SK-N-SH (cell line): ENCODE results near the gene IFT27. TPM values are rescaled to one million over a fixed set of nuclear protein-coding genes. Genes with fewer than 3 reads are reported as not detected.

Experiments
- CTCF ChIA-PET: fragments of 300-600, 350-600 bp; formaldehyde crosslinking; extraction: SDS; loops from one replicate; lab custom pipeline; 2021; lab: Yijun Ruan, JAX
- POLR2A ChIA-PET: fragments of 350-600 bp; sonication (Branson Sonifier 250); formaldehyde crosslinking; extraction: SDS; loops from one replicate; lab custom pipeline; 2020; ENCODE audit warnings: antibody characterized with exemption, inconsistent platforms; lab: Yijun Ruan, JAX
- DNase-seq: peaks from one replicate; pipeline ENCODE4 v3.0.0; 2012
- H2AFZ ChIP-seq: fragments of 200-600 bp; sonication (generic); 2 replicates; pipeline ENCODE4 v1.8.1; 2016; ENCODE audit warnings: antibody characterized with exemption, mild to moderate bottlenecking, low read depth
- H3F3A ChIP-seq: fragments of 200-600 bp; sonication (generic); replicated peaks from 2 replicates; pipeline ENCODE3; 2016; ENCODE audit warnings: antibody characterized with exemption, mild to moderate bottlenecking; ENCODE audit not compliant: insufficient read depth
- H3K27ac ChIP-seq, 2 experiments: fragments of 200-500 bp in 1 of 2; fragments of 200-600 bp in 1 of 2; sonication (Bioruptor generic) in 1 of 2; sonication (generic), shearing (Covaris generic) in 1 of 2; 2 replicates each; pipeline versions ENCODE4 v1.5.1 to v1.6.1; 2014 to 2016; ENCODE audit warnings: low read depth in 2 of 2, inconsistent platforms in 1 of 2, low read length in 1 of 2, mild to moderate bottlenecking in 1 of 2, mixed read lengths in 1 of 2
- H3K27me3 ChIP-seq: fragments of 200-600 bp; sonication (generic), shearing (Covaris generic); 2 replicates; pipeline ENCODE4 v1.6.1; 2016; ENCODE audit warnings: mixed run types; ENCODE audit not compliant: insufficient read depth
- H3K36me3 ChIP-seq, 2 experiments: fragments of 200-500 bp in 1 of 2; fragments of 200-600 bp in 1 of 2; sonication (Bioruptor generic) in 1 of 2; sonication (generic) in 1 of 2; replicated peaks in 1 of 2; 2 replicates each; pipeline versions ENCODE3 to v1.5.1; 2014 to 2016; ENCODE audit warnings: low read length in 1 of 2, mild to moderate bottlenecking in 1 of 2; ENCODE audit not compliant: insufficient read depth in 2 of 2, control insufficient read depth in 1 of 2
- H3K4me1 ChIP-seq, 2 experiments: fragments of 200-500 bp in 1 of 2; fragments of 200-600 bp in 1 of 2; sonication (Bioruptor generic) in 1 of 2; sonication (generic), shearing (Covaris generic) in 1 of 2; 2 replicates each; pipeline versions ENCODE4 v1.5.1 to v1.6.1; 2014 to 2016; ENCODE audit warnings: low read depth in 1 of 2, low read length in 1 of 2, mixed run types in 1 of 2; ENCODE audit not compliant: insufficient read depth in 2 of 2, control insufficient read depth in 1 of 2
- H3K4me2 ChIP-seq: fragments of 200-600 bp; sonication (generic), shearing (Covaris generic); 2 replicates; pipeline ENCODE4 v1.6.1; 2017; ENCODE audit warnings: mixed run types
- H3K4me3 ChIP-seq, 2 experiments: fragments of 200-500 bp in 1 of 2; fragments of 200-600 bp in 1 of 2; sonication (Bioruptor generic) in 1 of 2; sonication (generic), shearing (Covaris generic) in 1 of 2; 2 replicates each; pipeline versions ENCODE4 v1.5.1 to v1.8.1; 2014 to 2016; ENCODE audit warnings: low read depth in 2 of 2, inconsistent platforms in 1 of 2, low read length in 1 of 2, mild to moderate bottlenecking in 1 of 2, mixed read lengths in 1 of 2, moderate library complexity in 1 of 2
- H3K79me2 ChIP-seq: fragments of 200-600 bp; sonication (generic); 2 replicates; pipeline ENCODE4 v1.8.1; 2017; ENCODE audit warnings: mild to moderate bottlenecking; ENCODE audit not compliant: insufficient read depth
- H3K9ac ChIP-seq: fragments of 200-600 bp; sonication (generic); 2 replicates; pipeline ENCODE4 v1.6.1; 2017; ENCODE audit warnings: mixed run types
- H3K9me2 ChIP-seq: fragments of 200-600 bp; sonication (generic); 2 replicates; pipeline ENCODE4 v1.6.1; 2017; ENCODE audit warnings: mixed run types
- H3K9me3 ChIP-seq: fragments of 200-600 bp; sonication (generic); 2 replicates; pipeline ENCODE4 v1.6.1; 2017; ENCODE audit warnings: mixed run types, mild to moderate bottlenecking, moderate library complexity
- H4K20me1 ChIP-seq: fragments of 200-600 bp; sonication (generic); 2 replicates; pipeline ENCODE4 v1.6.1; 2017; ENCODE audit warnings: mild to moderate bottlenecking, mixed run types; ENCODE audit not compliant: insufficient read depth
- CTCF ChIP-seq: fragments of 200-600 bp; sonication (generic); IDR thresholded peaks from 2 replicates; pipeline ENCODE4 v1.6.1; 2017; ENCODE audit warnings: antibody characterized with exemption, mild to moderate bottlenecking, moderate library complexity
- ELF1 ChIP-seq: IDR thresholded peaks from 2 replicates; pipeline ENCODE4 v1.4.0; 2012
- EP300 ChIP-seq, 2 experiments: IDR thresholded peaks; 2 replicates each; pipeline versions ENCODE4 v1.4.0 to v1.6.1; 2012; ENCODE audit warnings: borderline replicate concordance in 1 of 2, low read depth in 1 of 2, low read length in 1 of 2
- EZH2phosphoT487 ChIP-seq: fragments of 200-600 bp; sonication (generic); IDR thresholded peaks from 2 replicates; pipeline ENCODE4 v1.6.1; 2017; ENCODE audit warnings: low read depth, mixed run types, mild to moderate bottlenecking, antibody characterized with exemption, moderate library complexity, borderline replicate concordance
- IRF3 ChIP-seq: fragments of 150-350 bp; IDR thresholded peaks from 2 replicates; pipeline ENCODE4 v1.6.1; 2016; ENCODE audit warnings: mild to moderate bottlenecking, low read depth, low read length
- MEF2A ChIP-seq: IDR thresholded peaks from 2 replicates; pipeline ENCODE4 v1.4.0; 2012; ENCODE audit warnings: low read depth, borderline replicate concordance
- MXI1 ChIP-seq: IDR thresholded peaks from 2 replicates; pipeline ENCODE4 v1.6.1; 2012; ENCODE audit warnings: mild to moderate bottlenecking, low read depth, low read length, improper control_type of control experiment
- RAD21 ChIP-seq: IDR thresholded peaks from 2 replicates; pipeline ENCODE4 v1.6.1; 2012; ENCODE audit warnings: mild to moderate bottlenecking, low read length
- RCOR1 ChIP-seq: fragments of 150-350 bp; IDR thresholded peaks from 2 replicates; pipeline ENCODE4 v1.6.1; 2017; ENCODE audit warnings: antibody characterized with exemption, low read length
- WGBS: methylation state at CpG from one replicate; pipeline ENCODE4 v1.1.6; 2017; ENCODE audit warnings: low lambda C conversion rate; 5-methylcytosine and 5-hydroxymethylcytosine counted together
- polyA plus RNA-seq, 3 experiments: library from polyadenylated mRNA; depleted of rRNA; stranded (reverse); fragments of >200 nt; gene quantifications; 2 replicates each; pipeline ENCODE4 v1.2.3, GENCODE V29; 2012

IFT27 gene
- polyA plus RNA-seq, 1 of the 3 experiments (the other 2 are of a cell fraction): 29.4 TPM

- H3F3A ChIP-seq: no peaks in the 10 kb centered on the region
- H3K36me3 ChIP-seq: peaks cover 0 to 12% of the 10 kb centered on the region in 2 experiments
- peaks cover 0 to 5% of the 10 kb centered on the region in 2 experiments; a peak in 1 of 4 replicates for H3K4me1 ChIP-seq
- CTCF ChIA-PET: interaction anchor here (1.0 to 1.2 kb wide), 5 partner anchors 14 to 206 kb away, joined by 3 to 8 read pairs (median 3); no protein-coding TSS in a partner anchor
- H3K9me3 ChIP-seq: no peaks in the 10 kb centered on the region
- H4K20me1 ChIP-seq: no peaks in the 10 kb centered on the region
- TF ChIP-seq ELF1: no peak
- TF ChIP-seq RAD21: no peak
- no peak for TF ChIP-seq CTCF
- no peak for TF ChIP-seq EP300 (IDR thresholded peaks at IDR 0.05; ENCODE audit: borderline replicate concordance in 1 of 2, low read depth in 1 of 2, low read length in 1 of 2)
- no peak overlapping the region for H3K4me2 ChIP-seq
- no peak overlapping the region for H3K9ac ChIP-seq
- no peaks in the 10 kb centered on the region for H3K79me2 ChIP-seq
- H3K27ac ChIP-seq: no peak overlapping the region
- no peak overlapping the region for H2AFZ ChIP-seq
- no peak for DNase-seq
- no peaks in the 10 kb centered on the region for H3K9me2 ChIP-seq
- H3K27me3 ChIP-seq: no peaks in the 10 kb centered on the region
- 94% methylated on average over 18 of the region's 19 CpGs for WGBS
- POLR2A ChIA-PET: interaction anchor here (3.2 kb wide), 1 partner anchor 16 kb away, joined by 11 read pairs; the partner anchor contains the start of gene IFT27
- H3K4me3 ChIP-seq: no peak overlapping the region
Observed at GRCh38 chr22:36759481-36760159, 16.3 kb downstream of the IFT27 start.

- H3K79me2 ChIP-seq: no peaks in the 10 kb centered on the region
- ChIA-PET POLR2A (interaction anchor here (3.2 kb wide), 1 partner anchor 17 kb away, joined by 11 read pairs; the partner anchor contains the start of gene IFT27), CTCF (interaction anchor here (1.0 to 4.0 kb wide), 9 partner anchors 7 to 239 kb away, joined by 3 to 52 read pairs (median 6); no protein-coding TSS in a partner anchor)
- no peak for DNase-seq
- 65% methylated on average over 5 of the region's 15 CpGs for WGBS
- no peaks in the 10 kb centered on the region for H3K9me2 ChIP-seq
- no peak overlapping the region for H2AFZ ChIP-seq
- H3K4me2 ChIP-seq: no peak overlapping the region
- H3K4me3 ChIP-seq: no peak overlapping the region
- no peaks in the 10 kb centered on the region for H3K27me3 ChIP-seq
- no peaks in the 10 kb centered on the region for H3K9me3 ChIP-seq
- H3K4me1 ChIP-seq: peaks cover 0 to 5% of the 10 kb centered on the region in 2 experiments; a peak in 1 of 4 replicates
- no peak overlapping the region for H3K27ac ChIP-seq
- H4K20me1 ChIP-seq: no peaks in the 10 kb centered on the region
- peaks cover 0 to 12% of the 10 kb centered on the region in 2 experiments for H3K36me3 ChIP-seq
- no peaks in the 10 kb centered on the region for H3F3A ChIP-seq
- TF ChIP-seq IRF3: no peak
- TF ChIP-seq MEF2A: no peak
- no peak for TF ChIP-seq RCOR1
- TF ChIP-seq MXI1: no peak
- TF ChIP-seq EZH2phosphoT487: no peak
- TF ChIP-seq, all 33 proteins: peak for 0
- no peak overlapping the region for H3K9ac ChIP-seq
Observed at GRCh38 chr22:36758792-36759271, 17.1 kb downstream of the IFT27 start.
